Measurements from ENCODE around the gene KRTAP10-11.

DNA sequence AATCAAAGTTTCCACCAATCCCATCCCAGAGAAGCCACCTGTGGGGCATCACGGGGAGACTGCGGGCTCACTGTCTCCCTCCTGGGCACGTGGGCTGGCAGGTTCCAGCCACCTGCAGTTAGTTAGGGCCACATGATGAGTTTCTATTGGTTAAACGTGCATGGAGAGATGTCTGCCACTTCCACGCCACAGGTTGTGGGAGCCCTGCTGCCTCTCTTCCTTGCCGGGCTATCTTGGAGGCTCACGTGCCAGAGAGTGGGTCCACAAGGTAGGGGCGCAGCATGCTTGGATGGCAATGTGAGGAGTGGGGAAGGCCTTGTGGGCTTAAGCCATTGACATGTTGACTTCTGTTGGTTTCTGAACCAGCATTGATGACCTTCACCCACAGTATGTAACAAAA lies 42.3 kb upstream of the KRTAP10-11 start:
- no peak for TF ChIP-seq POLR2AphosphoS5 (IDR thresholded peaks at IDR 0.05; ENCODE audit: low read depth)
- TF ChIP-seq, protein P1, sequence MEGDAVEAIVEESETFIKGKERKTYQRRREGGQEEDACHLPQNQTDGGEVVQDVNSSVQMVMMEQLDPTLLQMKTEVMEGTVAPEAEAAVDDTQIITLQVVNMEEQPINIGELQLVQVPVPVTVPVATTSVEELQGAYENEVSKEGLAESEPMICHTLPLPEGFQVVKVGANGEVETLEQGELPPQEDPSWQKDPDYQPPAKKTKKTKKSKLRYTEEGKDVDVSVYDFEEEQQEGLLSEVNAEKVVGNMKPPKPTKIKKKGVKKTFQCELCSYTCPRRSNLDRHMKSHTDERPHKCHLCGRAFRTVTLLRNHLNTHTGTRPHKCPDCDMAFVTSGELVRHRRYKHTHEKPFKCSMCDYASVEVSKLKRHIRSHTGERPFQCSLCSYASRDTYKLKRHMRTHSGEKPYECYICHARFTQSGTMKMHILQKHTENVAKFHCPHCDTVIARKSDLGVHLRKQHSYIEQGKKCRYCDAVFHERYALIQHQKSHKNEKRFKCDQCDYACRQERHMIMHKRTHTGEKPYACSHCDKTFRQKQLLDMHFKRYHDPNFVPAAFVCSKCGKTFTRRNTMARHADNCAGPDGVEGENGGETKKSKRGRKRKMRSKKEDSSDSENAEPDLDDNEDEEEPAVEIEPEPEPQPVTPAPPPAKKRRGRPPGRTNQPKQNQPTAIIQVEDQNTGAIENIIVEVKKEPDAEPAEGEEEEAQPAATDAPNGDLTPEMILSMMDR (conservative IDR thresholded peaks at IDR 0.05; ENCODE audit: low read depth in 2 of 2): no peak

Data from GM23338 (cell line).